ENCODE results near the gene ZNF236. TPM values are rescaled to one million over a fixed set of nuclear protein-coding genes. Genes with fewer than 3 reads are reported as not detected.

The ZNF236 gene
- total and polyA plus RNA-seq, 2 donors (not counting 3 experiments of a cell fraction or from before 2014, with no cell fraction given) = 4.5 to 14.7 TPM

DNA sequence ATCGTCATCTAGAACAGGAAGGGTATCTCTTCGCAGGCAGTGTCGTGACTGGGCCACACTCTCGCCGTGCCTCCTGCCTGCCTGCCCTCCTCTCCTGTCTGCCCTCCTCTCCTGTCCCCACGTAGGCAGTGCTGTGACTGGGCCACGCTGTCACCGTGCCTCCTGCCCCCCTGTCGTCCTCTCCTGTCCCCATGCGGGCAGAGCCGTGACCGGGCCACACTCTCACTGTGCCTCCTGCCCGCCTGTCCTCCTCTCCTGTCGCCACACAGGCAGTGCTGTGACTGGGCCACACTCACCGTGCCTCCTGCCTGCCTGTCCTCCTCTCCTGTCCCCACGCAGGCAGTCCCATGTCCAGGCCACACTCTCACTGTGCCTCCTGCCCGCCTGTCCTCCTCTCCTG lies 51.4 kb downstream of the ZNF236 start:
- H3K79me2 ChIP-seq (ENCODE audit: control insufficient read depth, insufficient read depth, low read length) = no peaks in the 10 kb centered on the region
- no peak overlapping the region for H3K9ac ChIP-seq (replicated peaks; ENCODE audit: extremely low read depth, insufficient read depth, low read length)
- DNase-seq (ENCODE audit: low read depth, low spot score) (no peak), FAIRE-seq (no peak)
- no peak overlapping the region for H3K4me3 ChIP-seq (replicated peaks in 1 of 3; ENCODE audit: insufficient read depth in 1 of 3, low read depth in 1 of 3, low read length in 3 of 3)
- H3K36me3 ChIP-seq (ENCODE audit: control insufficient read depth in 2 of 2, extremely low read depth in 1 of 2, insufficient read depth in 2 of 2, low read length in 2 of 2) = peaks cover 5 to 9% of the 10 kb centered on the region in 2 experiments
- dilution Hi-C loops (cut with MboI; ENCODE audit: extremely low pct_ligation_motif_present, low sequenced_read_pairs) (no loop called here), intact Hi-C loops (cut with micrococcal nuclease) (no loop called here)
- no peak overlapping the region for H3K4me2 ChIP-seq (ENCODE audit: insufficient read depth, low read length)
- no peaks in the 10 kb centered on the region for H3K4me1 ChIP-seq (ENCODE audit: control insufficient read depth, extremely low read depth, insufficient read depth, low read length)
- POLR2A ChIA-PET = no interaction called here
- CTCF ChIA-PET = interaction anchor here (0.6 to 1.1 kb wide), 2 partner anchors 71 to 109 kb away, joined by 3 read pairs; no protein-coding TSS in a partner anchor
- H4K20me1 ChIP-seq (replicated peaks; ENCODE audit: control insufficient read depth, extremely low read depth, insufficient read depth, low read length) = no peaks in the 10 kb centered on the region
- no peaks in the 10 kb centered on the region for H3K27me3 ChIP-seq (ENCODE audit: control insufficient read depth in 2 of 2, insufficient read depth in 2 of 2, low read length in 2 of 2)
- no peak overlapping the region for H3K27ac ChIP-seq (ENCODE audit: insufficient read depth, low read depth, low read length)
- H3K9me1 ChIP-seq (replicated peaks; ENCODE audit: control insufficient read depth, extremely low read depth, insufficient read depth, low read length) = no peaks in the 10 kb centered on the region
- BruUV-seq (replicated peaks) = no TSS peak
- H2AFZ ChIP-seq (ENCODE audit: low read depth, low read length) = no peak overlapping the region
- no peak for TF ChIP-seq POLR2A (IDR thresholded peaks at IDR 0.05; ENCODE audit: low read depth, low read length)
- no peak for TF ChIP-seq EZH2 (IDR thresholded peaks at IDR 0.05; ENCODE audit: borderline replicate concordance, low read depth, low read length, severe bottlenecking)
- TF ChIP-seq GATA2 (IDR thresholded peaks at IDR 0.05; ENCODE audit: insufficient read depth, insufficient read length, low read depth, low read length) = no peak
- no peaks in the 10 kb centered on the region for H3K9me3 ChIP-seq (replicated peaks; ENCODE audit: control insufficient read depth, insufficient read depth, low read length)

DNA sequence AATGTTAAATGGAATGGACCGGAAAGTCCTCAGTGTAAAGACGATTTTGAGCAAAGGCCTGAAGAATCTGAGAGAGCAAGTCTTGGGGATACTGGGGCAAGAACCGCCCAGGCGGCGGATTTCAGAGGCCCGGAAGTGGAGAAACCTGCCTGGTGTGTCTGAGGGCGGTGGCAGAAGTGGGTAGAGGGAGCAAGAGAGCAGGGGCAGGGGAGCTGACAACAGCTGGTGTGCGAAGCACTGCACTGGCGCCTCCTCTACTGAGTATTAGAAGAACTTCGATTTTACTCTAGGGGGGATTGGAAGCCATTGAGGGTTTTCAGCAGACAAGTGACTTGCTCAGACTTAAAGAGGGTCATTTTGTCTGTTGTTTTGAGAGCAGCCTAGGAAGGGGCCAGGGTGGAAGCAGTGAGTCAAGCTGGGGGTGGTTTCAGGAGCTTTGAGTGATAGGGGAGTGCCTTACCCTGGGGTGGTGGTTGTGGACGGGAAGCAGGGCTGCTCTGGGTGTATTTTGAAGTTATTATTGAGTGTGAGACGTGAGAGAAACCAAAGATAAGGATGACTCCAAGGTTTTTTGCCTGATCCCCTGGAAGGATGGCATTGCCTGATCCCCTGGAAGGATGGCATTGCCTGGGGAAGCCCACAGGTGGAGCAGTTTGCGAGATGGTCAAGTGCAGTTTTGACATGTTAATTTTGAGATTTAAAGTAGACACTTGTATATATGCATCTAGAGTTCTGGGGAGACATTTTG lies 52.5 kb downstream of the ZNF236 start:
- H3K4me3 ChIP-seq (replicated peaks in 1 of 3; ENCODE audit: insufficient read depth in 1 of 3, low read depth in 1 of 3, low read length in 3 of 3) = no peak overlapping the region
- H3K27me3 ChIP-seq (ENCODE audit: control insufficient read depth in 2 of 2, insufficient read depth in 2 of 2, low read length in 2 of 2) = no peaks in the 10 kb centered on the region
- TF ChIP-seq GATA2 (IDR thresholded peaks at IDR 0.05; ENCODE audit: insufficient read depth, insufficient read length, low read depth, low read length) = no peak
- TF ChIP-seq JUN (IDR thresholded peaks at IDR 0.05; ENCODE audit: borderline replicate concordance, insufficient read depth, insufficient read length, low read depth) = no peak
- TF ChIP-seq POLR2A (IDR thresholded peaks at IDR 0.05; ENCODE audit: low read depth, low read length) = no peak
- dilution Hi-C loops (cut with MboI; ENCODE audit: extremely low pct_ligation_motif_present, low sequenced_read_pairs) (no loop called here), intact Hi-C loops (cut with micrococcal nuclease) (loop anchor here (1.0 to 5.0 kb wide), 3 partner anchors 53 to 108 kb away; partner anchors contain the start of gene ZNF236)
- H3K4me2 ChIP-seq (ENCODE audit: insufficient read depth, low read length) = no peak overlapping the region
- H3K79me2 ChIP-seq (ENCODE audit: control insufficient read depth, insufficient read depth, low read length) = no peaks in the 10 kb centered on the region
- no peak overlapping the region for H3K9ac ChIP-seq (replicated peaks; ENCODE audit: extremely low read depth, insufficient read depth, low read length)
- peaks cover 7 to 9% of the 10 kb centered on the region in 2 experiments for H3K36me3 ChIP-seq (ENCODE audit: control insufficient read depth in 2 of 2, extremely low read depth in 1 of 2, insufficient read depth in 2 of 2, low read length in 2 of 2)
- H3K27ac ChIP-seq (ENCODE audit: insufficient read depth, low read depth, low read length) = no peak overlapping the region
- ChIA-PET CTCF (interaction anchor here (0.6 to 1.2 kb wide), 2 partner anchors 47 to 71 kb away, joined by 3 to 5 read pairs; no protein-coding TSS in a partner anchor), POLR2A (no interaction called here)
- no peaks in the 10 kb centered on the region for H3K9me1 ChIP-seq (replicated peaks; ENCODE audit: control insufficient read depth, extremely low read depth, insufficient read depth, low read length)
- DNase-seq (ENCODE audit: low read depth, low spot score) (no peak), FAIRE-seq (no peak)
- no peaks in the 10 kb centered on the region for H3K4me1 ChIP-seq (ENCODE audit: control insufficient read depth, extremely low read depth, insufficient read depth, low read length)
- no peaks in the 10 kb centered on the region for H3K9me3 ChIP-seq (replicated peaks; ENCODE audit: control insufficient read depth, insufficient read depth, low read length)
- H4K20me1 ChIP-seq (replicated peaks; ENCODE audit: control insufficient read depth, extremely low read depth, insufficient read depth, low read length) = no peaks in the 10 kb centered on the region
- BruUV-seq (replicated peaks) = no TSS peak
- no peak overlapping the region for H2AFZ ChIP-seq (ENCODE audit: low read depth, low read length)

Data from endothelial cell of umbilical vein (primary cell).